B cell (primary cell): ENCODE measurements around the gene RALGAPA2.

Experiments used
- EZH2 ChIP-seq: IDR thresholded peaks from 2 replicates; pipeline ENCODE4 v1.6.1; 2012; ENCODE audit warnings: borderline replicate concordance, low read depth, mild to moderate bottlenecking, moderate library complexity, low read length; ENCODE audit not compliant: insufficient read depth, poor library complexity, severe bottlenecking
- TF ChIP-seq, protein P1 (sequence below): fragments of 200-600 bp; IDR thresholded peaks from one replicate; pipeline ENCODE4 v1.8.0; 2022; ENCODE audit warnings: antibody characterized with exemption, mild to moderate bottlenecking

DNA sequence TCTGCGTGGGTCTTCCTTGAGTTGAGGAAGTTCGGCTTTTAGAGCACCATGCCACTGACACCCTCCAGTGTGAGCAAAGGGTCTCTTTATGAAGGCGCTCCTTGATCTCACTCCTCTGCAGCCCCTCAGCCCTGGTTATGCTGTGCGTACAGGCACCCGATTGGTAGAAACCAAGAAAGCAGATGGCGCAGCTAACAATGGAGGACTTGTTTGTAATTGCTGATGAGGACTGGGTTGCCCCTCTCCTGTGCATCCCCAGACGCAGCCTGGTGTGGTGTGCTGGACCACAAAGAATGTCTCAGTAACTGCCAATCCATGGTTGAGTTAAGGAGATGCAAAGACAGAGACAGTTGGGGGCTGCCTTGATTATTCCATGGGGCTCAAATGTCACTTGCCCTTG lies 314.3 kb downstream of the RALGAPA2 start:
- TF ChIP-seq, protein P1, sequence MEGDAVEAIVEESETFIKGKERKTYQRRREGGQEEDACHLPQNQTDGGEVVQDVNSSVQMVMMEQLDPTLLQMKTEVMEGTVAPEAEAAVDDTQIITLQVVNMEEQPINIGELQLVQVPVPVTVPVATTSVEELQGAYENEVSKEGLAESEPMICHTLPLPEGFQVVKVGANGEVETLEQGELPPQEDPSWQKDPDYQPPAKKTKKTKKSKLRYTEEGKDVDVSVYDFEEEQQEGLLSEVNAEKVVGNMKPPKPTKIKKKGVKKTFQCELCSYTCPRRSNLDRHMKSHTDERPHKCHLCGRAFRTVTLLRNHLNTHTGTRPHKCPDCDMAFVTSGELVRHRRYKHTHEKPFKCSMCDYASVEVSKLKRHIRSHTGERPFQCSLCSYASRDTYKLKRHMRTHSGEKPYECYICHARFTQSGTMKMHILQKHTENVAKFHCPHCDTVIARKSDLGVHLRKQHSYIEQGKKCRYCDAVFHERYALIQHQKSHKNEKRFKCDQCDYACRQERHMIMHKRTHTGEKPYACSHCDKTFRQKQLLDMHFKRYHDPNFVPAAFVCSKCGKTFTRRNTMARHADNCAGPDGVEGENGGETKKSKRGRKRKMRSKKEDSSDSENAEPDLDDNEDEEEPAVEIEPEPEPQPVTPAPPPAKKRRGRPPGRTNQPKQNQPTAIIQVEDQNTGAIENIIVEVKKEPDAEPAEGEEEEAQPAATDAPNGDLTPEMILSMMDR, result no peak
- no peak for TF ChIP-seq EZH2
